Mucosa of descending colon (tissue), 3 donors: ENCODE measurements around the gene KSR1. TPM values are rescaled to one million over a fixed set of nuclear protein-coding genes. Genes with fewer than 3 reads are reported as not detected.

ENCODE experiments used
- ATAC-seq: fragments of 200-7000 bp; cut with Tn5 transposase; one replicate; pipeline ENCODE4 v1.9.1; 2020; ENCODE audit warnings: mild to moderate bottlenecking, moderate library complexity
- DNase-seq, 3 donors: peaks; one replicate each; pipeline ENCODE4 v3.0.0-alpha.2; 2020
- H3K36me3 ChIP-seq: fragments of 200-600 bp; one replicate; pipeline ENCODE4 v1.8.0; 2021; ENCODE audit warnings: low read depth, mild to moderate bottlenecking
- H3K4me1 ChIP-seq: fragments of 200-600 bp; one replicate; pipeline ENCODE4 v1.8.0; 2021; ENCODE audit warnings: low read depth, mild to moderate bottlenecking
- H3K4me3 ChIP-seq: fragments of 200-600 bp; one replicate; pipeline ENCODE4 v1.8.0; 2021; ENCODE audit warnings: mild to moderate bottlenecking
- H3K9me3 ChIP-seq: fragments of 200-600 bp; one replicate; pipeline ENCODE4 v1.8.0; 2021; ENCODE audit warnings: mild to moderate bottlenecking
- CTCF ChIP-seq: fragments of 200-600 bp; IDR thresholded peaks from one replicate; pipeline ENCODE4 v1.8.0; 2022; ENCODE audit warnings: antibody characterized with exemption, mild to moderate bottlenecking
- intact Hi-C, 2 donors: fragments of 100-400 bp; cut with DNase I in 1 of 2; cut with micrococcal nuclease in 1 of 2; formaldehyde crosslinking; loops; one replicate each; pipeline versions ENCODE4 v1.11.0 to v1.11.1; 2022; cut with DNase I, micrococcal nuclease
- total RNA-seq, 3 donors: library from RNA; stranded (reverse); fragmentation: NEBNext Ultra II Directional in 2 of 3; extraction: Animal tissue kit (Norgen Biotek cat#: 25700) in 2 of 3; gene quantifications; one replicate each; pipeline versions ENCODE4 v1.2.1 to v1.2.4, GENCODE V29; 2021 to 2023
- donor health status: DM: no; HTN: no; CAD: no; lungs with moderate emphysema.
- donor health status: DM: no; HTN: no; CAD: no.
- donor health status: DM: no; HTN: yes; CAD: no.

KSR1 gene
- total RNA-seq, 3 donors from 2014 or later = 20.5 to 50.4 (median 21.3) TPM

DNA sequence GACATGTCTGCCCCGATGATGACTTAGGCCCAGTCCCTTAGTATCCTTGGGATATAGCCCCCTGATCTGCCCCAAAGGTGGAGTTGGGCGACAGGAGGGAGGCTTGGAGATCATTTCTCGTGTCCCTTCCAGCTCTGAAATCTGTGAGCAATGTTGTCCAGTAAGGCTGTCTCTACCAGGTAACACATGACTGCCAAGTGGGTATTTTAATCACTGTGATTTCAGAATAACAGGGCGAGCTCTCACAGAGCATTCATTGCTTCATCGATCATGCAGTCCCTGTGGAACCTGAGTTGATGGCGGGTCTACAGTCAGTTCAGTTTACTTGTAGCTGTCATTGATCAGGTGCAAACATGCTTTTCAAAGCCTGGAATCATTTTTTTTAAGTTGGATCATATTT, 39.2 kb downstream of the KSR1 start:
- H3K36me3 ChIP-seq = no peaks in the 10 kb centered on the region
- H3K4me1 ChIP-seq = peaks cover 3% of the 10 kb centered on the region
- H3K4me3 ChIP-seq = no peak overlapping the region
- ATAC-seq = no peak
- no peaks in the 10 kb centered on the region for H3K9me3 ChIP-seq
- DNase-seq = no peak
- no peak for TF ChIP-seq CTCF
- intact Hi-C loops = loop anchor here in 1 of 2 donors (2.0 kb wide), 1 partner anchor 105 kb away; no protein-coding TSS in a partner anchor

- TF ChIP-seq CTCF = no peak
- Histone ChIP-seq H3K4me3 (no peak overlapping the region), H3K9me3 (no peaks in the 10 kb centered on the region), H3K4me1 (peaks cover 3% of the 10 kb centered on the region), H3K36me3 (no peaks in the 10 kb centered on the region)
- intact Hi-C loops = no loop called here
- ATAC-seq (no peak), DNase-seq (no peak)
These were observed 39.8 kb downstream of the KSR1 start for GRCh38 chr17:27496005-27496404.

DNA sequence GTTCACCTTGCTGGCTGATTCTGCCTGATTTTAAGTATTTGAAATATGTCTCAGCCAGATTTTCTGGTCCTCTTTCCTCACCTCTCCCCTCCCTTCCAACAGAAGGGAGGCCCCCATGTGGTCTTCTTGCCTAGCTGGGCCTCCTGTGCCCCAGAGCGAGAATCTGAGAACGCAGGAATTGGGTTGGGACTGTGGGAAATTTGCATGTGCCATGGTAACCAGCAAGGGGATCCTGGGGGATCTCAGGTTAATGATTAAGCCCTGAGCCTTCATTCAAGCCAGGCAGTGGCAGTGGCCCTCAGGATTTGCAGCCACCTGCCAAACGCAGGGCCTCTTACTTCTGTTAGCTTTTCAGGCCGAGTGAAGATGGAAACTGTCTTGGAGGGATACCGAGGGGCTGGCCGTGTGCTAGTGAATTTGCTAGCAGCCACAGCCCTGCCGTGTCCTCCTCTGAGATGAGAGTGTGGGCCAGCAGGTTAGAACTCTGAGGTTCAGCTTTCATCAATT, 40.2 kb downstream of the KSR1 start:
- H3K9me3 ChIP-seq = peaks cover 2% of the 10 kb centered on the region
- intact Hi-C loops = no loop called here
- ATAC-seq = no peak

DNA sequence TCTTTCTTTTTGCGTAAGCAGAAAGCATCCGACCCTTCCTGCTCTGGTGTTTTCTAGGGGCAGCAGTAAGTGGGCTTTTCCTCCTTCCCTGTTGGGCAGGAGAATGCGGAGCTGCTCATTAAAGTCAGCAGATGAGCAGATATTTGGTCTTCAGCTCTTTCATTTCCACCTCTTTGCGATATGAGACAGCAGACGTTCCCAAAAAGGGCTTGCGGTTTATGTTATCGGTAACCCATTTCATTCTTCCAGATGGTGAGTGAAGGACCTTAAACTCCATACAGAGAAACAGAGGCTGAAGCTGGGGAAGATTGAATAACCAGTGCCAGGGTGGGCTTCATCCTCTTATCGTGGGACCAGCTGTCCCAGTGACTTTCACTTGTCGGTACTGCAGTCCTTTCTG, 40.7 kb downstream of the KSR1 start:
- intact Hi-C loops = no loop called here
- H3K4me1 ChIP-seq = peaks cover 3% of the 10 kb centered on the region

More for the DNA sequence above, 40.2 kb downstream of the KSR1 start:
- Histone ChIP-seq H3K4me3 (no peak overlapping the region), H3K36me3 (no peaks in the 10 kb centered on the region), H3K4me1 (peaks cover 3% of the 10 kb centered on the region)
- no peak for DNase-seq
- no peak for TF ChIP-seq CTCF

DNA sequence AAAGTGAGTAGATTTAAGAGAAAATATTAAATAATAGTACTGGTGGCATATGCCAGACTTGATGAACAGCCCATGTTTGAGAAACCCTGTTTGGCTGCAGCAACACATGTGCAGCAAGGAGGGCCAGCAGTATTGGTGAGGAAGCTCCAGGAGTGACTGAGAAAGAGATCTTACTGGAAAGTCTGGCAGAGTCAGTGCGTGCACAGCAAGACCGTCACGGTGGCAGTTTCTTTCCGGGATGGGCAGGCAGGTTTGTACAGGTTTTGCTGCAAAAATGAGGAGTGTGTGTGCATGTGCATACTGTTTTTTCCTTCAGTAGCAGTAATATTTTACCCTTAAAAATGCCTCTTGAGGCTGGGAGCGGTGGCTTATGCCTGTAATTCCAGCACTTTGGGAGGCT, 41.4 kb downstream of the KSR1 start:
- H3K9me3 ChIP-seq = peaks cover 7% of the 10 kb centered on the region
- H3K4me1 ChIP-seq = peaks cover 3% of the 10 kb centered on the region
- intact Hi-C loops = no loop called here
- DNase-seq = no peak
- no peak for ATAC-seq
- no peaks in the 10 kb centered on the region for H3K36me3 ChIP-seq
- H3K4me3 ChIP-seq = no peak overlapping the region
- TF ChIP-seq CTCF = no peak

More for the DNA sequence above, 40.7 kb downstream of the KSR1 start:
- TF ChIP-seq CTCF = no peak
- DNase-seq = no peak
- no peak overlapping the region for H3K4me3 ChIP-seq
- H3K9me3 ChIP-seq = peaks cover 7% of the 10 kb centered on the region
- H3K36me3 ChIP-seq = no peaks in the 10 kb centered on the region
- no peak for ATAC-seq
